ENCODE data around the gene MIDN. TPM values are rescaled to one million over a fixed set of nuclear protein-coding genes. Genes with fewer than 3 reads are reported as not detected.

The MIDN gene
- total RNA-seq, 2 experiments from 2014 or later: 45.3 to 50.0 TPM

DNA sequence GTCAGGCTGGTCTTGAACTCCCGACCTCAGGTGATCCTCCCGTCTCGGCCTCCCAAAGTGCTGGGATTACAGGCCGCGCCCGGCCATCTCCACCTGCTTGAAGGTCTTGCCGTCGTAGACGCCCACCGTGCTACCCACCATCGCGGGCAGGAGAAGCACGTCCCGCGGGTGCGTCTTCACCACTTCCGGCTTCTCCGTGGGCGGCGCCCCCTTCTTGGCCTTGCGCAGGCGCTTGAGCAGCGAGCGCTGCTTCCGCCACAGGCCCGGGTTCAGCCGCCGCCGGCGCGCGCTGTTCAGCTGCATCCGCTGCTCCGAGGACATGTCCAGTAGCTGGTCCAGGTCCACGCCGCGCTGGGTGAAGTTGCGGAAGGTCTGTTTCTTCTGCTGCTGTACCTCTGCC, 58.9 kb downstream of the MIDN start:
- POLR2A ChIA-PET: no interaction called here
- CTCF ChIA-PET: interaction anchor here (0.6 kb wide), 2 partner anchors 67 to 537 kb away, joined by 3 to 5 read pairs; no protein-coding TSS in a partner anchor

DNA sequence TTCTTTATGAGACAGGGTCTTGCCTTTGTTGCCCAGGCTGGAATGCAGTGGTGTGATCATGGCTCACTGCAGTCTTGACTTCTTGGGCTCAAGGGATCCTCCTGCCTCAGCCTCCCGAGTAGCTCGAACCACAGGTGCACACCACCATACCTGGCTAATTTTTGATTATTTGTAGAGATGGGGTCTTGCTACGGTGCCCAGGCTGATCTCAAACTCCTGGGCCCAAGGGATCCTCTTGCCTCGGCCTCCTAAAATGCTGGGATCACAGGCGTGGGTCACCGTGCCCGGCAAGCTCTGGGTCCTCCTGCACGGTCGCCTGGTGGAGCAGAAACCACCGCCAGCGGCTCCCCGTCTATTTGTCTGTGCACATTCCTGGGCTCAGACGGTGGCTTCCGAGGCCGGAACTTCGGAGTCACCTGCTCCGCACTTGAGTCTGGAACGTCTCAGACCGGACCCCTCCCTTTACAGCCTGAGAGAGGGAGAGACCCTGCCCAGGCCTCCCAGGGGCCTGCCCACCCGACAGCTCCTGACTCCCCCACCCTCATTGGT, 59.4 kb downstream of the MIDN start:
- POLR2A ChIA-PET: no interaction called here
- CTCF ChIA-PET: interaction anchor here (0.6 kb wide), 2 partner anchors 67 to 538 kb away, joined by 3 to 5 read pairs; no protein-coding TSS in a partner anchor

DNA sequence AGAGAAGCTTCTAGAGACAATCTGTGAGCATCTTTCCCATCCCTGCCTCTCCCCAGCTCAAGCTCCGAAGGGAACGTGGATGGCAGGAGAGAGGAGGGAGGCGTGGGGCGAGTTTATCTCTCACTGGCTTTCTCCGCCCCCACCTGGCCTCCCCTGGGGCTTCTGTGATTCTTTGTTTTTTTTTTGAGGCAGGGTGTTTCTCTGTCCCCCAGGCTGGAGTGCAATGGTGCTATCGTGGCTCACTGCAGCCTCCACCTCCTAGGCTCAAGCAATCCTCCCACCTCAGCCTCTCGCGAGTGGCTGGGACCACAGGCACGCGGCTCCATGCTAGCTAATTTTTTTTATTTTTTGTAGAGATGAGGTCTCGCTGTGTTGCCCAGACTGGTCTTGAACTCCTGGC, 60.3 kb downstream of the MIDN start:
- CTCF ChIA-PET: interaction anchor here (1.1 kb wide), 1 partner anchor 28 kb away, joined by 3 read pairs; no protein-coding TSS in a partner anchor
- POLR2A ChIA-PET: no interaction called here

Other genes with a start within 250 kb of the MIDN start
- not detected for gene GRIN3B, start 248.2 kb upstream of the MIDN start, total RNA-seq
- 100 to 1,000 TPM; 132 to 141 TPM for gene TMEM259, start 227.5 kb upstream of the MIDN start, total RNA-seq
- gene RNU6-2, start 227.1 kb upstream of the MIDN start, total RNA-seq: not detected
- gene CNN2, start 222.0 kb upstream of the MIDN start, total RNA-seq: 10 to 100 TPM; 64.2 to 71.2 TPM
- 10 to 100 TPM; 16.1 to 17.2 TPM for gene ABCA7, start 208.5 kb upstream of the MIDN start, total RNA-seq
- 100 to 1,000 TPM; 148 to 154 TPM for gene ARHGAP45, start 181.4 kb upstream of the MIDN start, total RNA-seq
- gene POLR2E, start 153.2 kb upstream of the MIDN start, total RNA-seq: 100 to 1,000 TPM; 272 to 275 TPM
- gene GPX4, start 144.6 kb upstream of the MIDN start, total RNA-seq: 100 to 1,000 TPM; 205 to 209 TPM
- gene SBNO2, start 74.3 kb upstream of the MIDN start, total RNA-seq: 10 to 100 TPM; 56.6 to 59.0 TPM
- 10 to 100 TPM; 58.7 to 62.5 TPM for gene STK11, start 42.8 kb upstream of the MIDN start, total RNA-seq
- gene CBARP, start 10.6 kb upstream of the MIDN start, total RNA-seq: 1 to 10 TPM in 1 of 2 experiments, under 1 TPM in 1; 0.95 to 1.1 TPM
- gene ATP5F1D, start 6.8 kb upstream of the MIDN start, total RNA-seq: 100 to 1,000 TPM; 193 to 194 TPM
- 100 to 1,000 TPM; 207 to 210 TPM for gene CIRBP, start 20.7 kb downstream of the MIDN start, total RNA-seq
- gene FAM174C, start 26.9 kb downstream of the MIDN start, total RNA-seq: 100 to 1,000 TPM; 105 to 112 TPM
- not detected for gene EFNA2, start 37.3 kb downstream of the MIDN start, total RNA-seq
- 100 to 1,000 TPM in 1 of 2 experiments, 10 to 100 TPM in 1; 99.4 to 104 TPM for gene NDUFS7, start 135.3 kb downstream of the MIDN start, total RNA-seq
- 10 to 100 TPM; 29.3 to 30.8 TPM for gene GAMT, start 153.0 kb downstream of the MIDN start, total RNA-seq
- gene DAZAP1, start 159.0 kb downstream of the MIDN start, total RNA-seq: 100 to 1,000 TPM; 295 to 300 TPM
- 1,000 to 10,000 TPM; 1,429 to 1,438 TPM for gene RPS15, start 189.8 kb downstream of the MIDN start, total RNA-seq
- gene APC2, start 201.5 kb downstream of the MIDN start, total RNA-seq: under 1 TPM; 0.06 to 0.13 TPM
- gene C19orf25, start 230.6 kb downstream of the MIDN start, total RNA-seq: 10 to 100 TPM; 33.4 to 36.5 TPM
- 1 to 10 TPM; 1.3 TPM for gene PCSK4, start 241.8 kb downstream of the MIDN start, total RNA-seq
- gene REEP6, start 242.6 kb downstream of the MIDN start, total RNA-seq: 1 to 10 TPM; 2.0 to 2.3 TPM